ENCODE data around the gene HPRT1. TPM values are rescaled to one million over a fixed set of nuclear protein-coding genes. Genes with fewer than 3 reads are reported as not detected.

Gene HPRT1
- total RNA-seq, 1 experiment from 2014 or later, result 44.1 TPM

DNA sequence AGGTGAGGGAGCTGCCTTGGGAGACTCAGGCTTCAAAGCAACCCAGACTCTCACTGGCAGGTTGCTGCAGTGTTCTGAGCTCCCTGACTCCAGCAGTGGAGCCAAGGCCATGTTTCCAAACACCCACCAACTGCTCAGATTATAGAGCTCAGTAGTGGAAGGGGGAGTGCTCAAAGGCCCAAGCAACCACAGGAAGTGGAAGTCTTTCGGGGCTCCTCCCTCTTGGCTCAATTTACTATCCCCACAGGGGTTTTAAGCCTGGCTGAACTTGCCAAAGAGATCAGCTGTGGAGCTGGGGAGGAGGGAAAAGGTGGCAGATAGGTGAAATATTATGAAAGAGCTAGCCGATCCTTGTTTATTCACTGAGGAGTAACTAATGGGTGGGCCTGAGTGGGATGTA lies 82.5 kb downstream of the HPRT1 start:
- H2AFZ ChIP-seq (ENCODE audit: low read length), result no peak overlapping the region
- H3K4me3 ChIP-seq (ENCODE audit: low read length), result no peak overlapping the region
- no peaks in the 10 kb centered on the region for H3K27me3 ChIP-seq (ENCODE audit: low read length)
- H3F3A ChIP-seq (ENCODE audit: low read length, unreplicated experiment), result no peaks in the 10 kb centered on the region
- intact Hi-C loops (cut with micrococcal nuclease), result no loop called here
- TF ChIP-seq EZH2phosphoT487 (IDR thresholded peaks at IDR 0.05; ENCODE audit: borderline replicate concordance, low read length) (no peak), EZH2 (IDR thresholded peaks at IDR 0.05; ENCODE audit: low read length, unreplicated experiment) (no peak)
- TF ChIP-seq, protein P1, sequence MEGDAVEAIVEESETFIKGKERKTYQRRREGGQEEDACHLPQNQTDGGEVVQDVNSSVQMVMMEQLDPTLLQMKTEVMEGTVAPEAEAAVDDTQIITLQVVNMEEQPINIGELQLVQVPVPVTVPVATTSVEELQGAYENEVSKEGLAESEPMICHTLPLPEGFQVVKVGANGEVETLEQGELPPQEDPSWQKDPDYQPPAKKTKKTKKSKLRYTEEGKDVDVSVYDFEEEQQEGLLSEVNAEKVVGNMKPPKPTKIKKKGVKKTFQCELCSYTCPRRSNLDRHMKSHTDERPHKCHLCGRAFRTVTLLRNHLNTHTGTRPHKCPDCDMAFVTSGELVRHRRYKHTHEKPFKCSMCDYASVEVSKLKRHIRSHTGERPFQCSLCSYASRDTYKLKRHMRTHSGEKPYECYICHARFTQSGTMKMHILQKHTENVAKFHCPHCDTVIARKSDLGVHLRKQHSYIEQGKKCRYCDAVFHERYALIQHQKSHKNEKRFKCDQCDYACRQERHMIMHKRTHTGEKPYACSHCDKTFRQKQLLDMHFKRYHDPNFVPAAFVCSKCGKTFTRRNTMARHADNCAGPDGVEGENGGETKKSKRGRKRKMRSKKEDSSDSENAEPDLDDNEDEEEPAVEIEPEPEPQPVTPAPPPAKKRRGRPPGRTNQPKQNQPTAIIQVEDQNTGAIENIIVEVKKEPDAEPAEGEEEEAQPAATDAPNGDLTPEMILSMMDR (conservative IDR thresholded peaks at IDR 0.05; ENCODE audit: low read depth, low read length), result no peak
- peak overlapping the region; percentile 20 for H3K27ac ChIP-seq (ENCODE audit: low read length)
- CTCF ChIA-PET, result interaction anchor here (0.5 kb wide), 1 partner anchor 12 kb away, joined by 3 read pairs; no protein-coding TSS in a partner anchor
- no peaks in the 10 kb centered on the region for H3K9me3 ChIP-seq (ENCODE audit: low read length)
- no peaks in the 10 kb centered on the region for H3K9me2 ChIP-seq (replicated peaks; ENCODE audit: low read length)
- H3K4me2 ChIP-seq (ENCODE audit: low read length), result peak overlapping the region; percentile 18
- BruUV-seq (replicated peaks), result no TSS peak
- H3K79me2 ChIP-seq (ENCODE audit: low read length), result peaks cover 18% of the 10 kb centered on the region
- ATAC-seq (peak; percentile 58), DNase-seq (peak; percentile 73)
- H3K36me3 ChIP-seq (ENCODE audit: low read depth, low read length), result peaks cover 13% of the 10 kb centered on the region; the same call in 1 of the 2 replicates
- no peak overlapping the region for H3K9ac ChIP-seq (ENCODE audit: low read length)
- POLR2A ChIA-PET (ENCODE audit: unreplicated experiment), result interaction anchor here (0.5 kb wide), 1 partner anchor 62 kb away, joined by 3 read pairs; no protein-coding TSS in a partner anchor
- peaks cover under 1% of the 10 kb centered on the region; the same call in 1 of the 2 replicates for H4K20me1 ChIP-seq (ENCODE audit: low read length)
- H3K4me1 ChIP-seq (ENCODE audit: insufficient read depth, low read length), result peaks cover 32% of the 10 kb centered on the region

DNA sequence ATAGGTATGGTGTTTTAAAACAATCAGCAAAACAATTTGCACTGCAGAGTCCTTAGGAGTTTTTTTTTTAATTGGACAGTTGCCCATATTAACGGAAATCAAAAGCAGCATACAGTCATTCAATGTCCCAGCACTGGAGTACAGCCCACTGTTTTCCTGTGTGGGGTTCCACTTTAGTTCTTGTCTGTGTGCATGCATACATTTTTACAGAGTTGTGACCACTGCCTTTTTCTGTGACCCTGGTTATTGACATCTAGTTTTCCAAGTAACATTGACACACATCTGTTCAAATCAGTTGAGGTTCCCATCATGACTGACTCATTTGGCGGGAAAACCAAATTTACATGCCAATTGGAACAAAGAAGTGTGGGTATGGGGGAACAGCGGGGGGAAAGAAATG lies 83.3 kb downstream of the HPRT1 start:
- intact Hi-C loops (cut with micrococcal nuclease), result no loop called here
- Histone ChIP-seq H4K20me1 (ENCODE audit: low read length) (peaks cover 9% of the 10 kb centered on the region), H3K4me1 (ENCODE audit: insufficient read depth, low read length) (peaks cover 30% of the 10 kb centered on the region), H3K9me3 (ENCODE audit: low read length) (no peaks in the 10 kb centered on the region), H3K4me3 (ENCODE audit: low read length) (no peak overlapping the region), H3K4me2 (ENCODE audit: low read length) (peak overlapping the region; percentile 18; the same call in 1 of the 2 replicates), H3K36me3 (ENCODE audit: low read depth, low read length) (peaks cover 13% of the 10 kb centered on the region; the same call in 1 of the 2 replicates), H3K27ac (ENCODE audit: low read length) (no peak overlapping the region), H3F3A (ENCODE audit: low read length, unreplicated experiment) (no peaks in the 10 kb centered on the region), H3K79me2 (ENCODE audit: low read length) (peaks cover 26% of the 10 kb centered on the region), H2AFZ (ENCODE audit: low read length) (no peak overlapping the region), H3K27me3 (ENCODE audit: low read length) (no peaks in the 10 kb centered on the region), H3K9ac (ENCODE audit: low read length) (no peak overlapping the region), H3K9me2 (replicated peaks; ENCODE audit: low read length) (no peaks in the 10 kb centered on the region)
- ATAC-seq, result no peak
- no peak for TF ChIP-seq EZH2phosphoT487 (IDR thresholded peaks at IDR 0.05; ENCODE audit: borderline replicate concordance, low read length)
- TF ChIP-seq, protein P1 (conservative IDR thresholded peaks at IDR 0.05; ENCODE audit: low read depth, low read length), result no peak
- TF ChIP-seq EZH2 (IDR thresholded peaks at IDR 0.05; ENCODE audit: low read length, unreplicated experiment), result no peak
- CTCF ChIA-PET, result no interaction called here
- no peak for DNase-seq
- no TSS peak for BruUV-seq (replicated peaks)
- POLR2A ChIA-PET (ENCODE audit: unreplicated experiment), result no interaction called here

DNA sequence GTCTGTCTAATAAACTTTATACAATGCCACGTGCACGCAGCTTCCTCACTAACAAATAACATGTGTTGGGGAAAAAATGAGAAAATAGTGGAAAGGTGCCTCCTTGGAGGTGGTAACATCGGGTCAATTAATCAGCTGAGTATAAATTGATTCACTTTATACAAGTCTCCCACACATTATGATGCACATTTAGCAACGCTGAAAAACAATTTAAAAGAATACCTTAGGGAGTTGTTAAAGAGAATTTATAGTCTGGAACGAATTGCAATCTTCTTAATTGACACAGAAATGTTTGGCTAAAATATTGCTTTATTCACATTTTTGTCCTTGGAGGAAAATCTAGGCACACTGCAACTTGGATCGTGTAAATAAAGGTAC lies 84.2 kb downstream of the HPRT1 start:
- no TSS peak for BruUV-seq (replicated peaks)
- Histone ChIP-seq H3K79me2 (ENCODE audit: low read length) (peaks cover 34% of the 10 kb centered on the region), H3K9me3 (ENCODE audit: low read length) (no peaks in the 10 kb centered on the region), H4K20me1 (ENCODE audit: low read length) (peaks cover 9% of the 10 kb centered on the region), H3K36me3 (ENCODE audit: low read depth, low read length) (peaks cover 13% of the 10 kb centered on the region; the same call in 1 of the 2 replicates), H3K27me3 (ENCODE audit: low read length) (no peaks in the 10 kb centered on the region), H3K9me2 (replicated peaks; ENCODE audit: low read length) (no peaks in the 10 kb centered on the region), H3K4me2 (ENCODE audit: low read length) (no peak overlapping the region), H3K4me1 (ENCODE audit: insufficient read depth, low read length) (peaks cover 30% of the 10 kb centered on the region), H3K27ac (ENCODE audit: low read length) (no peak overlapping the region), H2AFZ (ENCODE audit: low read length) (no peak overlapping the region), H3F3A (ENCODE audit: low read length, unreplicated experiment) (no peaks in the 10 kb centered on the region), H3K4me3 (ENCODE audit: low read length) (no peak overlapping the region), H3K9ac (ENCODE audit: low read length) (no peak overlapping the region)
- ChIA-PET CTCF (no interaction called here), POLR2A (ENCODE audit: unreplicated experiment) (no interaction called here)
- DNase-seq, result no peak
- ATAC-seq, result no peak
- intact Hi-C loops (cut with micrococcal nuclease), result no loop called here
- TF ChIP-seq EZH2phosphoT487 (IDR thresholded peaks at IDR 0.05; ENCODE audit: borderline replicate concordance, low read length) (no peak), EZH2 (IDR thresholded peaks at IDR 0.05; ENCODE audit: low read length, unreplicated experiment) (no peak)
- TF ChIP-seq, protein P1 (conservative IDR thresholded peaks at IDR 0.05; ENCODE audit: low read depth, low read length), result no peak

Data from PC-3 (cell line).